Activated CD4-positive, CD25-positive, alpha-beta regulatory T cell (primary cell): Measurements from ENCODE around the gene L3MBTL4.
"Not testable (repeated sequence)": the region's sequence is repeated elsewhere in the genome, so short reads cannot be mapped to it uniquely, and the experiment has no call there.

Experiments
- DNase-seq, 4 experiments: peaks; one replicate each; lab custom pipeline; 2025; lab: John Stamatoyannopoulos, UW

L3MBTL4 gene

DNA sequence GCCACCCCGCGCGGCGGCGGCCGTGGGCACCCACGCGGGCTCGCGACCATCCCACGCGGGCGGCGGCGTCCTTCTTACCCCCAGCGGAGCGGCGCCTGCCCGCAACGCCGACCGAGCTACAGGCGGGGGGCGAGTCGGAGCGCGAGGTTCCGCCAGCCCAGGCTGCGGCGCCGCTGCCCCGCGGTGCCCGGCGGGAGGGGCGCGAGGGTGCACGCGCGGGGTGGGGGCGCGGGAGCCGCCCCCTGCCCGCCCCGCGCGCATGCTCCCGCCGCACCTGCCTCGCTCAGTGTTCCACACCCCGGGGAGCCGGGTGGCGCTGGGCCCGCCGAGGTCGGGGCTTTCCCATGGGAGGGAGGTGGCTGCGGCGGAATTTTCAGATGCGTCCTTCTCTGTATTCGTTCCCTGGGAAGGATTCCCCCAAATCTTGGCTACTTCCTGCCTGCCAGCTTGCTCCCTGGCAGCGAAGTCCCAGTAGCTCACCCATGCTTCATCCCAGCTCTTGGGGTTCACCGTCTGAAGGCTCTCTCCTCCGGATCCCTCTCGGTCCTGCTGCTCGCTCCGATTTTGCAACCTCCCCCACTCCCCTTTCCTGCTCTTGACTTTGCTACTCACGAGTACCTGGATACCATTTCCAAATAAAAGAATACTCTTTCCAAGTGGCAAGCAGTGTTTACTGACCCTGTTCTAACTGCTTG, at the start of gene L3MBTL4:
L3MBTL4 (minus strand) TSS at position 189 of the 695 bp plus-strand sequence. CDS start 103,286 bp downstream, outside the sequence.
- DNase-seq: peak in 1 of 4 experiments; percentile 19

DNA sequence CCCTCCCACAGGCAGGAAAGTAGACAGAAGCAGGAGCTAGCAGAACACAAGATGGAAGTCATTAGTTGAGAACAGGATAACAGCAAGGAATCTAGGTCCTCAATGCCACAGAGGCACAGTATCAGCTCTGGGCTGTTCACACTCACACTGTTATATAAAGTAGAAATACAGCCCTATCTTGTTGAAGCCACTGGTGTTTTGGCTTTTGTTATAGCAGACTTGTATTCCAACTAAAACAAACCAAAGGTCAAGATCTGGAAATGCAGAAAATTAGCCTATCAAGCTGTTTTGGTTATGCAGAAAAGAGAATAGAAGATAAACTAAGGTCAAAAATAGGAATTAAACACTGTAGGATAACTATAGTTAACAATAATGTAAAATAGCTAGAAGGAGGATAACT, 37.5 kb upstream of the L3MBTL4 start:
- no peak for DNase-seq

- no peak for DNase-seq
Observed at GRCh38 chr18:6449213-6449612, 34.5 kb upstream of the L3MBTL4 start.

GRCh38 chr18:6444466-6445228, 29.9 kb upstream of the L3MBTL4 start:
- DNase-seq: no peak

DNA sequence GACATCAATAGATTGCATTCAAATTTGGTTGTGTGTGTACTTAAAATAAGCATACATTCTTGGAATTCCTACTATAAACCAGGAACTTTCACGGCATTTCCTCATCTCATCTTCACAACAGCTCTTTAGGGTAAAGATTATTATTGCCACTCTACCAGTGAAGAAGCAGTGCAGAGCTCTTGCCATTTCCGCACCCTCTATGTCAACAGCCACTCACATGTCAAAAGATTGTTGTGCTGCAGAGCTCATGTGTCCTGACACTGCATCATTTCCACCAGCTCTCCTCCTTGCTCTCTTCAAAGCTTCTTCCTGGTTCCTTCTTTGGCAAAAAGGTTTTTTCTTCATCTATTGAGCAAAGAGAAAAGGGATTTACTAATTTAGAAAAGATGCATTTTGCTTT, 26.5 kb upstream of the L3MBTL4 start:
- DNase-seq: no peak

DNA sequence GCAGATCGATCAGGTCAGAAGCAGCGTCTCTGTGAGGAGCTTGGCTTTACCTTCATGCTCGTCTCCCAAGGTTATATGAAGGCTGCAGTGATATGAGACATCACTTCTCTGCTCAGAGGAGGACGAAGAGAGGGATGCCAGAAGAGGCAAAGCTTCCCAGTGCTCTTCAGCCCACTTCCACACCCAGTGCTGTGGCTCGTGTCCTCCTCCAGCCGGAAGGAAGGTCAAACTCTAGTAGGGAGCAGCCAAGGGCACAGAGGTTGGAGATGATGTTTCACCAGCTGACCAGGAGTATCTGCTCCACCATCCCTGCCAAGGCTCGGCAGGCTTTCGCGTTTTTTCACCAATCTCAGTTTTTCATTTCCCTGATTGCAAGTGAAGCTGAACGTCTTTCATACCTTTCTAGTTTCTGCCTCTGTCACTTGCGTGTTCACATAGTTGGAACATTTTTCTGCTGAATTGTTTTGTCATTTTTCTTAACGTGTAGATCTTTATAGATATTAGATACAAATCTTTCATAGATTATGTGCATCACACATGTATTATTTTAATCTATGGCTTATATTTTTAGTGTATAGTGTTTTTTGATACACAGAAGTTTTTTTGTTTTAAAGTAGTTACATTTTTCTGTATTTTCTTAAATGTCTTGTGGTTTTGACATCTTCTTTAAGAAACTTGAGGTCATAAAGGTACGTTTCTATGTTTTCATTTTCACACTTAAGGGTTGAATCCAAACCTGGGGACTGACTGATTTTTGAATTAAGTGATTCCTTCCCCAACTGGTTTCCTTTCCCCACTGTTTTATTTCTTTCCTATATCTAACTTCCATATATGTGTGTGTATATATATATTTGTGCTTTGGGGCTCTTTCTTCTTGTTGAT, 23.5 kb upstream of the L3MBTL4 start:
- DNase-seq: no peak

- DNase-seq: no peak
Observed at GRCh38 chr18:6435731-6436130, 21.0 kb upstream of the L3MBTL4 start.

DNA sequence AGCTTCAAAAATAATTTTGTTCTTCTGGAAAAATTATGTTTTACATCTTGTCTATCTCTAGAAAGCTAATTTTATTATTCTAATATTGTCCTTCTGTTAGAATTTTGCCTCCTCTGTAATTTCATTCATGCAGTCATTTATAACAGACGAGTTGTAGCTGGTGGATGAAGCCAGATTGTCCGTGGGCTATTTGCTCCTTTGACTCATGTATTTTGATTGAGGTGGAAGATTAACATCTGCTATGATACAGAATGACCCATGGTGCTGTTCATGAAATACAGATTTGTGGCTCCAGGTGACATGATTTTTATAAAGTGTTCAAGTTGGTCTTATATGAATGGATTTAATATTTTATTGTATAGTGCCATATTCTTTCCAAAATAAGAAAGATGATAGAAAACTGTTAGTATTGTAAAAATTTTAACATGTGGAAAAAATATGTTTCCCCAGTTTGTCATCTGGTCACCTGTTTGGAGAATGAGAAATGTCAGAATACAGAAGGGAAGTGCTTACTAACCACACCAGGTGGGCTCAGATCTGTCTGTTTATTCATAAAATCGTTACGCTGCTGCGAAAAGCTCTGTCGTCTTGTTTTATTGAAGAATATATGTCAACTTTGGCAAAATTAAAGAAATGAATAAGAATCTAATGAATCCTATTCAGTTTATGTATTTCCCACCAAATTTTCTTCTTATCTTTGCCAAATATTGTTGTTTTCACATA, 20.4 kb upstream of the L3MBTL4 start:
- DNase-seq: no peak

- no peak for DNase-seq
Observed at GRCh38 chr18:6434481-6434880, 19.8 kb upstream of the L3MBTL4 start.

DNA sequence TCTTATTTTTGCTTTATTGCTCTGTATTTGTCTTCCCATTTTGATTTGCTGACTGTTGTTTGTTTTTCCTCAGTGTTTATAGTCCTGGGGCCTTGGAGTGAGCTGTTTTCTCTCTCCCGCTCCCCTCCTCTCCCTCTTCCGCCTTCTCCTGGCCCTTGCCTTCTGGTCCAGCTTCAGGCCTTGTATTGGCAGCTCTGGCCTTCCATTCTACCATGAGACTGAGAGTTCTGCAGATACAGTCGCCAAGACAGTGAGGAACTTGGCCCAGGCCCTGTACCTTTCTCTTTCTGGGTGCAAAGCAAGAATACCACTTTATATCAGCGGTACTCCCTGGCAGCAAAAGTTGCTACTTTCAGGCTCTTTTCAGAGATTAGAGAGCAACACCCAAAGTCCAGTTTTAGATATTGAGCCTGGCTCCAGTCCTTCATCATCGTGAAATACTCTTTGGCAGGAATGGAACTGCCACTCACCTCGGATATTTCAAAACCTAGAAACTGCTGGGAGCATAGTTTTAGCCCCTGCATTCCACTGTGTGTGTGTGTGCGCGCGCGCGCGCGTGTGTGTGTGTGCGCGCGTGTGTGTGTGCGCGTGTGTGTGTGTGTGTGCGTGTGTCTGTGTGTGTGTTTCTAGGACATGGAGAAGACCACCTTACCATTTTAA, 17.1 kb upstream of the L3MBTL4 start:
- DNase-seq: no peak

DNA sequence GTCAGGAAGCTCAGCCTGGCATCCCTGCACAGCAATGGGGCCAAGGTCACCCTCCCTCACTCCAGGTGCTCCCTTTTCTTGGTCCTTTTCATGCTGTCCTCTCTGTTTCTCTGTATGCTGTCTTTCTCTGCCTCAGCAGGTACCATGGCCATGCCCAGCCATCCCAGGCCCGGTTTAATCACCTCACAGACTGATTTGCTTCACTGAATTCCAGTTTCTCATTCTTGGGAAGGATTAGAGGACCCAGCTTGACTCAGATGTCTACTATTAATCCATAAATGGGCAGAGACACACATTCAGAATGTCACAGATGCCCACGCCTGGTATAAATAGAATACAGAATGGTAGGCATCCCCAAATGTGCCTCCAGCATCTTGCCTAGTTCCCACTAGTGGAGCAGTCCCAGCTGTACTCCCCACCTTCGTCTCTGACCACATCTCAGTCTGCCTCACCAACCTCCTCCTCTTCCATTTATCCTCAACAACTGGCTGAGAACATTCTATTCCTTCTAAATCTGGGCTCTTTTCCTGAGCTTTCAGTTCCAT, 14.2 kb upstream of the L3MBTL4 start:
- DNase-seq: no peak

DNA sequence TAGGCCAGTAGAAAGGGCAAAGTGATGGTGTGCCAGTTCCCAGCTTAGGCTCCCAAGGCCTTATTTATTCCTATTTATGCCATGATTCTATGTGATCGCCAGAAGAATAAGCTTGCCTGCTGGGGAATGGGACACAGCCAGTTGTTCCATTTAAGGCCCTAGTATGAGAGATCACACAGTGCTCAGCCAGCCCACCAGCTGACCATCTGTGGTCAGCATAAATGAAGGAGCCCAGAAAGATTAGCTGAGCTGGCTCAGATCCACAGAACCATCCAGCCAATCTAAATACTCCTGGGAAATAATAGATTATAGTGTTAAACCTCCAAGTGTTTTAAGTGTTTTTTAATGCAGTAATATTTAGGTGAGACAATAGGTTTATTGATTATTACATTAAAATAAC, 12.6 kb upstream of the L3MBTL4 start:
- no peak for DNase-seq

GRCh38 chr18:6423289-6423688, 8.6 kb upstream of the L3MBTL4 start:
- no peak for DNase-seq

DNA sequence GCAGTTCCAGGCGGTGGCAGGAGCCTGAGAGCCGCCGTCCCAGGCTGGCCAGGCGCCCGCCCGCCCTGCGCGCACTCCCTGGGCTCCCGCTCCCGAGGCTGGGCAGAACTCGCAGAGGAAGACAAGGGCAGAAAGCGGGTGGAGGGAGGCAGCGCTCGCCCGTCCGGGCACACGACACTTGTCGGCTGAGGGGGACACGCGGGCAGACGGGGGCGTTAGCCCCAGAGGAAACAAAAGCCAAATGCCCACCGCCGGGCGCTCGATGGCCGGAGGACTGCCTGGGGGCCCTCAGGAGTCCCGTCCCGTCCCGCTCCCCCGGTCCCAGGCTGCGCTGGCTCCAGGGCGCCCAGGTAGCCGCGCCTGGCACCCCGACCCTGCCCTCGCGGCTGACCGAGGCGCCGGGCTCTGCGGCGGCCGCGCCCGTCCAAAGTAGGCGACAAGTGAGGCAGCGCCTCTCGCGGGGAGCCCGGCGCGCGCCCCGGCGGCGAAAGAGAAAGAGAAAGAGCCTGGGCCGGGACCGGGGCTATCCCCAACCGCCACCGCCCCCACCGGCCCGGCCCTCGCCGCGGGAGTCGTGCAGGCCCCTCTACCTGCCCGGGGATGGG, 491 bp downstream of the L3MBTL4 start:
- peak in 2 of 4 experiments; percentile 2 to 19 for DNase-seq

- no peak for DNase-seq
Observed at GRCh38 chr18:6413579-6414117, 1.1 kb downstream of the L3MBTL4 start.

DNA sequence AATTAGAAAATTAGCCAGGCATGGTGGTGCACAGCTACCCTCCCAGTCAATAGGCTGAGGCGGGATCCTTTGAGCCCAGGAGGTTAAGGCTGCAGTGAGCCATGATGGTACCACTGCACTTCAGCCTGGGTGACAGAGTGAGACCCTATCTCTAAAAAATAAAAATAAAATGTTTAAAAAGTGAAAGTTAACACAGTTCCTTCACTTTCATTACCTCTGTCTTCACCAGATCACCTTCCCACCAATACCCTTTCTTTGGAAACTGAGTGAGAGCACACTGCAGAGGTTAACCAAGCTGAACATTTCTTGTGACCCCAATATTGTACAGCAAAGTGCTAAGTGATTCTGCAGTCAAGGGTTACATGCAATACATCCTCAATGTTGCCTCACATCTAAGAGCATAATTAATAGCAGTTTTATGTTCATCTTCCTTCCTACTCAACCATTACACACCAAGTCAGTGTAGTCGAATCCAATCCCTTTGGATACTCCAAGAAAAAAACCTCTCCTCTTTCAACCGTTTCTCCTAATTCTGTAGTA, 1.7 kb downstream of the L3MBTL4 start:
- no peak for DNase-seq

GRCh38 chr18:6411382-6411781, 3.3 kb downstream of the L3MBTL4 start:
- DNase-seq: no peak

- DNase-seq: no peak
Observed at GRCh38 chr18:6409933-6410332, 4.8 kb downstream of the L3MBTL4 start.

DNA sequence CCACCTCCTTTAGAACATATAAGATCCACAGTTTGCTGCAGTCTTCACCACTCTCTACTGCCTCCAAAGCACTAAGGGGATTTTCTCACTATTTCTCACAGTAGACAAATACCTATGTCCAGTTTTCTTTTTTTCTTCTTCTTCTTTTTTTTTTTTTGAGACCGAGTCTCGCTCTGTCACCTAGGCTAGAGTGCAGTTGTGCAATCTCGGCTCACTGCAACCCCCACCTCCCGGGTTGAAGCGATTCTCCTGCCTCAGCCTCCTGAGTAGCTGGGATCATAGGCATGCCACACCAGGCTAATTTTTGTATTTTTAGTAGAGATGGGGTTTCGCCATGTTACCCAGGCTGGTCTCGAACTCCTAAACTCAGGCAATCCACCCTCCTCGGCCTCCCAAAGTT, 6.2 kb downstream of the L3MBTL4 start:
- not testable (repeated sequence) for DNase-seq

DNA sequence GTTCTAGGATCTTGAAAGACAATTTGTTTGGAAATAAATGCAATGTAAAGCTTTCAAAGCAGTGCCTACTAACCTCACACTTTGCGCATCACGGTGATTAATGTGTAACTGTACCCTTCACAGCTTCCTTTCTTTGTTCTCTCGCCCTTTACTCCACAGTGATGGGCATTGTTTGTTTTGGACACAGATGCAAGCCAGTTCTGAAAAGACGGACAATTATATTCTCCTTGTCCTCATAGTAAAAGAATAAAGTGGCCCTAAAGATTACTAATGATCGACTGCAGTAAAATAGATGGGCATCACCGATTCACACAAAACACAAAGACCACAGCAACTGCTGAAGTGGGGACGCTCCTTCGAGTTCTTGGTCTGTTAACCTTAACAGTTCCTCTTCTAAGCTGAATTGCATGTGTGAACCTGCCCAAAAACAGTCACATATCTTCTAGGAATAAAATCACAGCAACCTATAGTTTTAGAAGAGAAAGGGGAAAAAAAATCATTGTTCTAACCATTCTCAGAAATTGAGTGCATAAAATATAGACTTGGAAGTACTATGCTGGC, 7.7 kb downstream of the L3MBTL4 start:
- no peak for DNase-seq
